ENCODE measurements around the gene RPGRIP1. TPM values are rescaled to one million over a fixed set of nuclear protein-coding genes. Genes with fewer than 3 reads are reported as not detected.

The RPGRIP1 gene
- polyA plus RNA-seq, 1 of the 3 experiments (the other 2 are of a cell fraction), result not detected

DNA sequence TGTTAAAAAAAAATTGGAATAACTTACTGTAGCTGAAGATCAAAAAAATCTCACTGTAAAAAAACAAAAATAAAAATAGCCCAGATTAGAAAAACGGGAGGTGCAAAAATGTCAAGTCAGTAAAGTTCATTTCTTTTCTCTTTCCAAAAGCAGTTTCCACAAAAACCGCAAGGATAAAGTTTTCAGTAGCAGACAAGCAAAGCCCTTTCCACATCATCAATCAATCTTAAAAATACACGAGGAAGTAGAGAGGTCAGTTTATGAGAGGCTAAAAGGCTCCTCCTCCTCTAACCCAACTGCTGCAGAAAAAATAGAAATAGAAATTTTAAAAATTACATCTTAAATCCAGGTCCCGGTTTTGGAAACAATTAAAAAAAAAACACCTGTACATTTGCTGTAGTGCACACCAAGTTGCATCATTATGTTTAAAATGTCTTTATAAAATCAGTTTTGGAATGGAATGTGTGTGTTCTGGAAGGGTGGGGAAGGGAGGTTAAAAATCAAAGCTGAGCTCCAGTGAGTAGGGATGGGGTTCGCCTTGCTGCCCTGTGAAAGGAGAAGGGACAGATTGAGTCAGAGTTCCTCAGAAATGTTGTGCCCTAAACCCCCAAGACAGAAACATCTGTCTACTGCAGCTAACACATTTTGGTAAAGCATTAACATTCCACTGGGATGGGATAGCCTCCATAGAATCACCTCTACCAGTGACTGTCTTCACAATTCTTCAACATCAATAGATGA lies 16.4 kb upstream of the RPGRIP1 start:
- Histone ChIP-seq H3K9me2 (no peaks in the 10 kb centered on the region), H3K9me3 (no peaks in the 10 kb centered on the region), H3F3A (replicated peaks; ENCODE audit: insufficient read depth) (peaks cover 67% of the 10 kb centered on the region), H4K20me1 (ENCODE audit: insufficient read depth) (peaks cover 99% of the 10 kb centered on the region), H3K4me2 (peak overlapping the region; percentile 90), H2AFZ (ENCODE audit: low read depth) (no peak overlapping the region), H3K9ac (no peak overlapping the region; the same call in 1 of the 2 replicates), H3K36me3 (replicated peaks in 1 of 2; ENCODE audit: control insufficient read depth in 1 of 2, insufficient read depth in 2 of 2, low read length in 1 of 2) (peaks cover 70 to 84% of the 10 kb centered on the region in 2 experiments), H3K4me3 (ENCODE audit: low read depth in 2 of 2, low read length in 1 of 2) (no peak overlapping the region; a peak in 1 of 4 replicates), H3K79me2 (ENCODE audit: insufficient read depth) (peaks cover 100% of the 10 kb centered on the region), H3K4me1 (ENCODE audit: control insufficient read depth in 1 of 2, insufficient read depth in 2 of 2, low read depth in 1 of 2, low read length in 1 of 2) (peaks cover 13 to 41% of the 10 kb centered on the region in 2 experiments), H3K27me3 (ENCODE audit: insufficient read depth) (no peaks in the 10 kb centered on the region), H3K27ac (ENCODE audit: low read depth in 2 of 2, low read length in 1 of 2) (peak overlapping the region in 1 of 2 experiments; percentile 78; a peak in 3 of 4 replicates)
- POLR2A ChIA-PET, result no interaction called here
- no peak for DNase-seq
- CTCF ChIA-PET, result interaction anchor here (1.1 kb wide), 1 partner anchor 21 kb away, joined by 3 read pairs; no protein-coding TSS in a partner anchor
- 40% methylated on average over 5 of the region's 5 CpGs for WGBS (ENCODE audit: low lambda C conversion rate)
- TF ChIP-seq, protein P1, sequence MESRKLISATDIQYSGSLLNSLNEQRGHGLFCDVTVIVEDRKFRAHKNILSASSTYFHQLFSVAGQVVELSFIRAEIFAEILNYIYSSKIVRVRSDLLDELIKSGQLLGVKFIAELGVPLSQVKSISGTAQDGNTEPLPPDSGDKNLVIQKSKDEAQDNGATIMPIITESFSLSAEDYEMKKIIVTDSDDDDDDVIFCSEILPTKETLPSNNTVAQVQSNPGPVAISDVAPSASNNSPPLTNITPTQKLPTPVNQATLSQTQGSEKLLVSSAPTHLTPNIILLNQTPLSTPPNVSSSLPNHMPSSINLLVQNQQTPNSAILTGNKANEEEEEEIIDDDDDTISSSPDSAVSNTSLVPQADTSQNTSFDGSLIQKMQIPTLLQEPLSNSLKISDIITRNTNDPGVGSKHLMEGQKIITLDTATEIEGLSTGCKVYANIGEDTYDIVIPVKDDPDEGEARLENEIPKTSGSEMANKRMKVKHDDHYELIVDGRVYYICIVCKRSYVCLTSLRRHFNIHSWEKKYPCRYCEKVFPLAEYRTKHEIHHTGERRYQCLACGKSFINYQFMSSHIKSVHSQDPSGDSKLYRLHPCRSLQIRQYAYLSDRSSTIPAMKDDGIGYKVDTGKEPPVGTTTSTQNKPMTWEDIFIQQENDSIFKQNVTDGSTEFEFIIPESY (IDR thresholded peaks at IDR 0.05; ENCODE audit: borderline replicate concordance, low read depth), result no peak
- TF ChIP-seq TEAD4 (IDR thresholded peaks at IDR 0.05; ENCODE audit: borderline replicate concordance, insufficient read depth), result no peak
- TF ChIP-seq, protein P2, sequence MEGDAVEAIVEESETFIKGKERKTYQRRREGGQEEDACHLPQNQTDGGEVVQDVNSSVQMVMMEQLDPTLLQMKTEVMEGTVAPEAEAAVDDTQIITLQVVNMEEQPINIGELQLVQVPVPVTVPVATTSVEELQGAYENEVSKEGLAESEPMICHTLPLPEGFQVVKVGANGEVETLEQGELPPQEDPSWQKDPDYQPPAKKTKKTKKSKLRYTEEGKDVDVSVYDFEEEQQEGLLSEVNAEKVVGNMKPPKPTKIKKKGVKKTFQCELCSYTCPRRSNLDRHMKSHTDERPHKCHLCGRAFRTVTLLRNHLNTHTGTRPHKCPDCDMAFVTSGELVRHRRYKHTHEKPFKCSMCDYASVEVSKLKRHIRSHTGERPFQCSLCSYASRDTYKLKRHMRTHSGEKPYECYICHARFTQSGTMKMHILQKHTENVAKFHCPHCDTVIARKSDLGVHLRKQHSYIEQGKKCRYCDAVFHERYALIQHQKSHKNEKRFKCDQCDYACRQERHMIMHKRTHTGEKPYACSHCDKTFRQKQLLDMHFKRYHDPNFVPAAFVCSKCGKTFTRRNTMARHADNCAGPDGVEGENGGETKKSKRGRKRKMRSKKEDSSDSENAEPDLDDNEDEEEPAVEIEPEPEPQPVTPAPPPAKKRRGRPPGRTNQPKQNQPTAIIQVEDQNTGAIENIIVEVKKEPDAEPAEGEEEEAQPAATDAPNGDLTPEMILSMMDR (IDR thresholded peaks at IDR 0.05), result no peak
- no peak for TF ChIP-seq RCOR1 (IDR thresholded peaks at IDR 0.05; ENCODE audit: low read length)
- TF ChIP-seq, protein P3, sequence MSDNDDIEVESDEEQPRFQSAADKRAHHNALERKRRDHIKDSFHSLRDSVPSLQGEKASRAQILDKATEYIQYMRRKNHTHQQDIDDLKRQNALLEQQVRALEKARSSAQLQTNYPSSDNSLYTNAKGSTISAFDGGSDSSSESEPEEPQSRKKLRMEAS (IDR thresholded peaks at IDR 0.05; ENCODE audit: low read depth), result no peak
- TF ChIP-seq MEF2A (IDR thresholded peaks at IDR 0.05; ENCODE audit: borderline replicate concordance, low read depth), result no peak
- no peak for TF ChIP-seq GATA2 (CRISPR knock-in tag; IDR thresholded peaks at IDR 0.05)
- TF ChIP-seq RFX5 (IDR thresholded peaks at IDR 0.05; ENCODE audit: low read length), result no peak
- TF ChIP-seq, protein P4, sequence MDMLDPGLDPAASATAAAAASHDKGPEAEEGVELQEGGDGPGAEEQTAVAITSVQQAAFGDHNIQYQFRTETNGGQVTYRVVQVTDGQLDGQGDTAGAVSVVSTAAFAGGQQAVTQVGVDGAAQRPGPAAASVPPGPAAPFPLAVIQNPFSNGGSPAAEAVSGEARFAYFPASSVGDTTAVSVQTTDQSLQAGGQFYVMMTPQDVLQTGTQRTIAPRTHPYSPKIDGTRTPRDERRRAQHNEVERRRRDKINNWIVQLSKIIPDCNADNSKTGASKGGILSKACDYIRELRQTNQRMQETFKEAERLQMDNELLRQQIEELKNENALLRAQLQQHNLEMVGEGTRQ (IDR thresholded peaks at IDR 0.05; ENCODE audit: borderline replicate concordance, low read depth, low read length), result no peak
- TF ChIP-seq EZH2phosphoT487 (IDR thresholded peaks at IDR 0.05; ENCODE audit: borderline replicate concordance, low read depth), result no peak
- TF ChIP-seq SMC3 (IDR thresholded peaks at IDR 0.05; ENCODE audit: low read depth, low read length), result no peak

Data from SK-N-SH (cell line).